ENCODE results near the gene BACE2. TPM values are rescaled to one million over a fixed set of nuclear protein-coding genes. Genes with fewer than 3 reads are reported as not detected.
A peak's percentile ranks its signal among the peaks of the same experiment; 100 is the strongest.
"Not testable (repeated sequence)": the region's sequence is repeated elsewhere in the genome, so short reads cannot be mapped to it uniquely, and the experiment has no call there.

BACE2 gene
- total RNA-seq, 3 donors from 2014 or later, result 37.2 to 115 (median 51.2) TPM

DNA sequence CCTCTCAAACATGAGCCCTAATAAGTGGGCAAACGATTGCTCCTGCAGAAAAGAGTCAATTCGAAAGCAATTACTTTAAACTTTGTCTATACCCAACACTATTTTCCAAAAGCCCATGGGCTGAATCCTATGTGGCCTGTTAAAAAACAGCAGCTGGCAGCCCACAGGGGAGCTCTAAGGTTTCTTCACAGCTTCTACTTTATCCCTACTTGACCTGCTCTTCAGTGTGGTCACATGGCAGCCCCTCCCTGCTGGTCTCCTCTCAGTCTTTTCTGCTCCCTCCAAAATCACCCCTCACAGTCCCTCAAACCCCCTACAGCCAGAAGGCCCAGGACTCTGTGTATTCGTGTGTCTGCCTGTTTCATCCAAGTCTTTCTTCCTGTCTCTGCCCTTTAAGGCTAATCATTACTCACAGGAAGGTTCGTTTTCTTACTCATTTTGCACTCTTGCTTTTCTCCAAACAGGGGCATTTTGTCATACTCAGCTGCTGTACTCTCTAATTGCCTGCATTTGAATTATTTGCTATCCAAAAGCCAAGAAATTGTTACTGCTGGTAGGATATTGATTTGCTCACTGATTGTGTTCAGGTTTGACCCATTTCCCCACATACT lies 86.2 kb downstream of the BACE2 start:
- Histone ChIP-seq H3K4me1 (ENCODE audit: low read depth) (no peaks in the 10 kb centered on the region), H3K9me3 (no peaks in the 10 kb centered on the region), H3K36me3 (ENCODE audit: low read depth) (no peaks in the 10 kb centered on the region), H3K4me3 (no peak overlapping the region)
- no peak for DNase-seq
- intact Hi-C loops (cut with DNase I, micrococcal nuclease), result no loop called here
- ATAC-seq, result no peak
- TF ChIP-seq, protein P1, sequence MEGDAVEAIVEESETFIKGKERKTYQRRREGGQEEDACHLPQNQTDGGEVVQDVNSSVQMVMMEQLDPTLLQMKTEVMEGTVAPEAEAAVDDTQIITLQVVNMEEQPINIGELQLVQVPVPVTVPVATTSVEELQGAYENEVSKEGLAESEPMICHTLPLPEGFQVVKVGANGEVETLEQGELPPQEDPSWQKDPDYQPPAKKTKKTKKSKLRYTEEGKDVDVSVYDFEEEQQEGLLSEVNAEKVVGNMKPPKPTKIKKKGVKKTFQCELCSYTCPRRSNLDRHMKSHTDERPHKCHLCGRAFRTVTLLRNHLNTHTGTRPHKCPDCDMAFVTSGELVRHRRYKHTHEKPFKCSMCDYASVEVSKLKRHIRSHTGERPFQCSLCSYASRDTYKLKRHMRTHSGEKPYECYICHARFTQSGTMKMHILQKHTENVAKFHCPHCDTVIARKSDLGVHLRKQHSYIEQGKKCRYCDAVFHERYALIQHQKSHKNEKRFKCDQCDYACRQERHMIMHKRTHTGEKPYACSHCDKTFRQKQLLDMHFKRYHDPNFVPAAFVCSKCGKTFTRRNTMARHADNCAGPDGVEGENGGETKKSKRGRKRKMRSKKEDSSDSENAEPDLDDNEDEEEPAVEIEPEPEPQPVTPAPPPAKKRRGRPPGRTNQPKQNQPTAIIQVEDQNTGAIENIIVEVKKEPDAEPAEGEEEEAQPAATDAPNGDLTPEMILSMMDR (IDR thresholded peaks at IDR 0.05), result no peak

DNA sequence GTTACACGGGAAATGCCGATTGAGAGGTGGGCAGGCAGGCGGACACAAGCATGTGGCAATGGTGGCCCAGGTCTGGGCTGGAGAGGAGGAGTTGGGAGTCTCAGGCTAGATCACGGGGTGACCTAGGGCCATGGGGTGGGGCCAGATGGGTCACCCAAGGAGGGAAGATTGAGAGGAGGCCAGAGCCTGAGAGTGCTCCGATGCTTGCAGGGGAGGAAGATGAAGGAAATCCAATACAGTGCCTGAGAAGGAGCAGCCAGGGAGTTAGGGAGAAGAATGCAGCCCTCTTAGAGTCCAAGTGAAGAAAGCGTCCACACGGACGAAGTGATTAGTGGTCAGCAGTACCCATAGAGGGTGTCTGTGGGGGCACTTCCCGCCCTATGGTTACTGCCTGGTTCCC lies 87.2 kb downstream of the BACE2 start:
- Histone ChIP-seq H3K4me1 (ENCODE audit: low read depth) (no peaks in the 10 kb centered on the region), H3K9me3 (no peaks in the 10 kb centered on the region), H3K36me3 (ENCODE audit: low read depth) (no peaks in the 10 kb centered on the region), H3K4me3 (no peak overlapping the region)
- DNase-seq, result no peak
- intact Hi-C loops (cut with DNase I, micrococcal nuclease), result no loop called here
- TF ChIP-seq, protein P1 (IDR thresholded peaks at IDR 0.05), result no peak
- no peak for ATAC-seq

DNA sequence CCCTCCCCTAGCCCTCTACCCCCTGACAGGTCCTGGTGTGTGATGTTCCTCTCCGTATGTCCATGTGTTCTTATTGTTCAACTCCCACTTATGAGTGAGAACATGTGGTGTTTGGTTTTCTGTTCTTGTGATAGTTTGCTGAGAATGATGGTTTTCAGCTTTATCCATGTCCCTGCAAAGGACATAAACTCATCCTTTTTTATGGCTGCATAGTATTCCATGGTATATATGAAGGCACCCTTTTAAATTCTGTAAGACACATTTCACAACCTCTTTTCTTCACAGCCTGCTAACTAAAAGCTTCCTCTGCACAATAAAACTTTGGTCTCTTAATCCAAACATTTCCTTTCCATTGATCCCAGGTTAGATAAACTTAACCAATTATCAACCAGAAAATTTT lies 88.3 kb downstream of the BACE2 start:
- H3K4me1 ChIP-seq (ENCODE audit: low read depth); intact Hi-C loops (cut with DNase I, micrococcal nuclease); ATAC-seq; H3K4me3 ChIP-seq; DNase-seq; H3K36me3 ChIP-seq (ENCODE audit: low read depth); H3K9me3 ChIP-seq: not testable (repeated sequence)

DNA sequence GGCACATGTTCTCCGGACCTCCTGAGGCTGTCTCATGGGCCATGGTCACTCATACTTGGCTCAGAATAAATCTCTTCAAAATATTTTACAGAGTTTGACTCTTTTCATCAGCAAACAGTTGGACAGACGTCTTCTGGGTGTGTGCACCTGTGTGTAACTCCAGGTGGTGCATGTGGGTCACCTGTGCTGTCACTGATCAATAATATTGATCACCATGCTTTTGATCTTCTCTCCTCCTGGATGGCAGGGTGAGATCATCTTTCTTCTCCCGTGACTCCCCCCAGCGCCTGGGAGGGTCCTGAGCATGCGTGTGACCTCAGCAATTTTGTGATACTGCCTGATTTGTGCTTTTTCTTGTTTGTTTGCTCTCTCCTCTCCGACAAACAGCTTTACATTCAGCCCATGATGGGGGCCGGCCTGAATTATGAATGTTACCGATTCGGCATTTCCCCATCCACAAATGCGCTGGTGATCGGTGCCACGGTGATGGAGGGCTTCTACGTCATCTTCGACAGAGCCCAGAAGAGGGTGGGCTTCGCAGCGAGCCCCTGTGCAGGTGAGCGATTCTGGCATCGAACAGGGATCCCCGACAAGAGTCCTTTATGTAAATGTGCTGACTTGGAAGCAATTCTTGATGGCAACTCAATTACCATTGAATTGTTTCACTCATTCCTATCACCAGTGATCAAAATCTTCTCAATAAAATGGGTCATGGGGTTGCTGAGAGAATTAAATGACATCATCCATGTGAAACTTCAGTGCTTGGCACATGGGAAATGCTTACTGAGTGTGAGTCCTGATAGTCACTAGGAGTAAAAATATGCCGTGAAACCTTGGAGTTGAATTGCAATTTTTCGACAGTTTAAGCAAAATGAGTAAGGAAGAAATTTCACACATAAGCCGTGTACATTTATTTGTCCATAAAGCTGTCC lies 89.1 kb downstream of the BACE2 start:
- DNase-seq, result no peak
- Histone ChIP-seq H3K36me3 (ENCODE audit: low read depth) (no peaks in the 10 kb centered on the region), H3K4me3 (no peak overlapping the region), H3K9me3 (no peaks in the 10 kb centered on the region), H3K4me1 (ENCODE audit: low read depth) (no peaks in the 10 kb centered on the region)
- ATAC-seq, result no peak
- TF ChIP-seq, protein P1 (IDR thresholded peaks at IDR 0.05), result no peak
- intact Hi-C loops (cut with DNase I, micrococcal nuclease), result no loop called here

DNA sequence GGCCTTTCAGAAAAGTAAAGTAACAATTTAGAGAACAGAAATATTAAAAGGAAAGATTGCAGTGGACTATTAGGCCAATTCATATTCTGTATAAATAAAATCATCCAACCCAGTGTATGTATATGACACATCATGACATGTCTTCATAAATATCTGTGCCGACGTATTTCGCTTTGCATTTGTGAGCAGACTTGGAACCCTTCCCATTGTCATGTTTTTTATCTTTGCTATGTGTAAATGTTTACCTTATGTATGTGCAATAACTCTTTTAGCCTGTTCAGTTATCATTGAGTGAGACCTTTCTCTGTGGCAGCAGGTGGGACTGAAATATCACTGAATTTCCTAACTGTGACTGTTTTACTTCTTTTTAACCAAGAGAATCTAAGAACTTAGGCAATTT lies 90.7 kb downstream of the BACE2 start:
- DNase-seq (no peak), ATAC-seq (peak; percentile 59)
- Histone ChIP-seq H3K9me3 (no peaks in the 10 kb centered on the region), H3K36me3 (ENCODE audit: low read depth) (no peaks in the 10 kb centered on the region), H3K4me3 (no peak overlapping the region), H3K4me1 (ENCODE audit: low read depth) (no peaks in the 10 kb centered on the region)
- TF ChIP-seq, protein P1 (IDR thresholded peaks at IDR 0.05), result no peak
- intact Hi-C loops (cut with DNase I, micrococcal nuclease), result no loop called here

DNA sequence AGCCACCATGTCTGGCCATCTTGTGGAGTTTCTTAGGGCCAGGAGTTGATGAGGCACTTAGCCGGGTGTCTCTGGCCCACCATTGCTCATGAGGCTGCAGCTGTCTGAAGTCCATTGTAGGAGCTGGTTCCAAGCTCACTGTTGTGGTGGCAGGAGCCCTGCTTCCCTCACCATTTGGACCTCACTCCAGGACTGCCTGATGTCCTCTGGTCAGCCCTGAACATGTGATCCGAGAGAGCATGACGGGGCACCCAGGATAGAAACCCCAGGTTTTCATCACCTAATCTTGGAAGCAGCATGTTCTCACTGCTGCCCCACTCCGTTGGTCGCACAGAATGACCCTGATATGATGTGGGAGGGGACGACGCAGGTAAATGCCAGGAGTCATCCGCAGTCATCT lies 92.5 kb downstream of the BACE2 start:
- Histone ChIP-seq H3K4me1 (ENCODE audit: low read depth) (no peaks in the 10 kb centered on the region), H3K9me3 (no peaks in the 10 kb centered on the region), H3K4me3 (no peak overlapping the region), H3K36me3 (ENCODE audit: low read depth) (no peaks in the 10 kb centered on the region)
- TF ChIP-seq, protein P1 (IDR thresholded peaks at IDR 0.05), result no peak
- DNase-seq (no peak), ATAC-seq (no peak)
- intact Hi-C loops (cut with DNase I, micrococcal nuclease), result no loop called here

Data from mucosa of descending colon (tissue), 3 donors.